WTC11 (cell line): ENCODE measurements around the gene ANKRD11.

ENCODE experiments used
- CREM ChIP-seq: sonication (generic); formaldehyde crosslinking; IDR thresholded peaks from 2 replicates; pipeline ENCODE4 v1.8.1; 2022; ENCODE audit warnings: mild to moderate bottlenecking, missing genetic modification reagents, moderate library complexity
- USF2 ChIP-seq: sonication (generic); formaldehyde crosslinking; IDR thresholded peaks from 2 replicates; pipeline ENCODE4 v1.8.1; 2023; ENCODE audit warnings: mild to moderate bottlenecking, missing genetic modification reagents, moderate library complexity
- ZNF121 ChIP-seq: sonication (generic); formaldehyde crosslinking; IDR thresholded peaks from 2 replicates; pipeline ENCODE4 v1.8.0; 2023; ENCODE audit warnings: missing genetic modification reagents
- TF ChIP-seq, protein P1 (sequence below): fragments of 200-600 bp; IDR thresholded peaks from 2 replicates; pipeline ENCODE4 v1.8.0; 2022; ENCODE audit warnings: antibody characterized with exemption

DNA sequence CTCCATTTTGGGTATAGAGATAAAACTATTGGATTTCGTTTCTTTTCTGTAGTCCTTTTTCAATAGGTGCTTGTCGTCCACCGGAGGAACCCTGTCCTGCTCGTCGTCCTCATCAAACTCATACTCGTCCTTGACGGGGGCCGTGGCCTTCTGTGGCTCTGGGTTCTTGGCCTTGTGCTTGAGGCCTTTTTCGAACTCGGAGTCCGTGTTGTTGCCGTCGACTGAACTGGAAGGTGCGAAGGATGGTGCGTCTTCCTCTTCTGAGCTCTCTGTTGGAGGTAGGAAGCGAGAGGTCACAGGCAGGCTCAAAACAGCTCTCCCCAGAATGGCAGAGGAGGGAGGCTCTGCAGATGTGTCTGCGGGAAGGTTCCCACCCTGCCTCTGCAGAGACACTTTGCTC is 205.0 kb downstream of the ANKRD11 start:
- no peak for TF ChIP-seq CREM
- no peak for TF ChIP-seq ZNF121 (CRISPR knock-in tag)
- TF ChIP-seq, protein P1, sequence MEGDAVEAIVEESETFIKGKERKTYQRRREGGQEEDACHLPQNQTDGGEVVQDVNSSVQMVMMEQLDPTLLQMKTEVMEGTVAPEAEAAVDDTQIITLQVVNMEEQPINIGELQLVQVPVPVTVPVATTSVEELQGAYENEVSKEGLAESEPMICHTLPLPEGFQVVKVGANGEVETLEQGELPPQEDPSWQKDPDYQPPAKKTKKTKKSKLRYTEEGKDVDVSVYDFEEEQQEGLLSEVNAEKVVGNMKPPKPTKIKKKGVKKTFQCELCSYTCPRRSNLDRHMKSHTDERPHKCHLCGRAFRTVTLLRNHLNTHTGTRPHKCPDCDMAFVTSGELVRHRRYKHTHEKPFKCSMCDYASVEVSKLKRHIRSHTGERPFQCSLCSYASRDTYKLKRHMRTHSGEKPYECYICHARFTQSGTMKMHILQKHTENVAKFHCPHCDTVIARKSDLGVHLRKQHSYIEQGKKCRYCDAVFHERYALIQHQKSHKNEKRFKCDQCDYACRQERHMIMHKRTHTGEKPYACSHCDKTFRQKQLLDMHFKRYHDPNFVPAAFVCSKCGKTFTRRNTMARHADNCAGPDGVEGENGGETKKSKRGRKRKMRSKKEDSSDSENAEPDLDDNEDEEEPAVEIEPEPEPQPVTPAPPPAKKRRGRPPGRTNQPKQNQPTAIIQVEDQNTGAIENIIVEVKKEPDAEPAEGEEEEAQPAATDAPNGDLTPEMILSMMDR: no peak
- no peak for TF ChIP-seq USF2 (CRISPR knock-in tag)
